Keratinocyte (primary cell): ENCODE measurements around the gene CDKAL1. TPM values are rescaled to one million over a fixed set of nuclear protein-coding genes. Genes with fewer than 3 reads are reported as not detected.

Experiments
- DNase-seq: peaks from one replicate; pipeline ENCODE4 v3.0.0-alpha.2; 2011; ENCODE audit warnings: low read depth, missing footprints, low spot score
- FAIRE-seq: peaks from 2 replicates; lab custom pipeline; 2011; peaks lifted over from hg19 to GRCh38; lab: Jason Lieb, UNC
- H2AFZ ChIP-seq: 2 replicates; pipeline ENCODE4 v1.6.0; 2012; ENCODE audit warnings: low read length, control low read depth, inconsistent platforms; ENCODE audit not compliant: control insufficient read depth
- H3K27ac ChIP-seq: 2 replicates; pipeline ENCODE4 v1.5.1; 2011; ENCODE audit warnings: low read length; ENCODE audit not compliant: control insufficient read depth, insufficient read depth
- H3K27me3 ChIP-seq: 3 replicates; pipeline ENCODE4 v1.6.0; 2011; ENCODE audit warnings: low read length; ENCODE audit not compliant: control insufficient read depth, insufficient read depth; ENCODE audit errors: extremely low read depth
- H3K36me3 ChIP-seq, 2 experiments: 2 replicates in 1 of 2; 3 replicates in 1 of 2; pipeline ENCODE4 v1.5.1; 2011; ENCODE audit warnings: low read length in 2 of 2, mild to moderate bottlenecking in 1 of 2; ENCODE audit not compliant: control insufficient read depth in 2 of 2, insufficient read depth in 2 of 2; ENCODE audit errors: extremely low read depth in 1 of 2
- H3K4me1 ChIP-seq: 3 replicates; pipeline ENCODE4 v1.5.1; 2011; ENCODE audit warnings: low read length; ENCODE audit not compliant: control insufficient read depth, insufficient read depth; ENCODE audit errors: extremely low read depth
- H3K4me2 ChIP-seq: 3 replicates; pipeline ENCODE4 v1.6.0; 2011; ENCODE audit warnings: low read depth, low read length; ENCODE audit not compliant: control insufficient read depth, insufficient read depth; ENCODE audit errors: extremely low read depth
- H3K4me3 ChIP-seq, 3 experiments: fragments of 200-600 bp in 1 of 3; sonication (generic) in 1 of 3; 2 replicates in 2 of 3; 3 replicates in 1 of 3; pipeline ENCODE4 v1.5.1; 2011 to 2016; ENCODE audit warnings: low read length in 3 of 3, mild to moderate bottlenecking in 3 of 3, control low read depth in 2 of 3, inconsistent platforms in 1 of 3, low read depth in 1 of 3, mixed read lengths in 1 of 3, mixed run types in 1 of 3, moderate library complexity in 1 of 3; ENCODE audit not compliant: control insufficient read depth in 2 of 3, insufficient read depth in 2 of 3; ENCODE audit errors: extremely low read depth in 1 of 3
- H3K79me2 ChIP-seq: 2 replicates; pipeline ENCODE4 v1.6.0; 2012; ENCODE audit warnings: low read length; ENCODE audit not compliant: control insufficient read depth, insufficient read depth
- H3K9ac ChIP-seq: 3 replicates; pipeline ENCODE4 v1.6.0; 2011; ENCODE audit warnings: low read length; ENCODE audit not compliant: control insufficient read depth, insufficient read depth; ENCODE audit errors: extremely low read depth
- H3K9me1 ChIP-seq: 3 replicates; pipeline ENCODE4 v1.6.0; 2011; ENCODE audit warnings: low read length; ENCODE audit not compliant: control insufficient read depth, insufficient read depth; ENCODE audit errors: extremely low read depth
- H3K9me3 ChIP-seq: 2 replicates; pipeline ENCODE4 v1.5.1; 2012; ENCODE audit warnings: low read depth, low read length; ENCODE audit not compliant: control insufficient read depth
- H4K20me1 ChIP-seq: 3 replicates; pipeline ENCODE4 v1.6.0; 2011; ENCODE audit warnings: low read length; ENCODE audit not compliant: control insufficient read depth, insufficient read depth; ENCODE audit errors: extremely low read depth
- CTCF ChIP-seq, 3 experiments: IDR thresholded peaks in 1 of 3; conservative IDR thresholded peaks in 1 of 3; optimal IDR thresholded peaks in 1 of 3; 2 replicates in 2 of 3; 3 replicates in 1 of 3; pipeline versions ENCODE3 to v1.5.1; 2011; ENCODE audit warnings: low read length in 3 of 3, mild to moderate bottlenecking in 3 of 3, moderate library complexity in 2 of 3, control low read depth in 1 of 3, inconsistent platforms in 1 of 3; ENCODE audit not compliant: insufficient read depth in 2 of 3; ENCODE audit errors: extremely low read depth in 1 of 3
- EZH2 ChIP-seq: IDR thresholded peaks from one replicate; pipeline ENCODE4 v1.6.1; 2012; ENCODE audit warnings: inconsistent platforms, mild to moderate bottlenecking, low read length, moderate library complexity
- dilution Hi-C: fragments of 300-500 bp; cut with MboI; formaldehyde crosslinking; loops from one replicate; pipeline ENCODE4 v1.7.0; 2020; ENCODE audit warnings: low sequenced_read_pairs; ENCODE audit not compliant: extremely low pct_ligation_motif_present
- polyA plus RNA-seq, 5 experiments: library from polyadenylated mRNA; depleted of rRNA in 3 of 5; stranded (reverse) in 3 of 5; stranded (forward) in 1 of 5; unstranded in 1 of 5; fragments of >200 nt; gene quantifications; 1 replicate in 1 of 5; 2 replicates in 3 of 5; 3 replicates in 1 of 5; pipeline versions ENCODE4 v1.2.1 to v1.2.3, GENCODE V29; 2011 to 2012; ENCODE audit warnings: missing spikeins in 2 of 5, low read depth in 1 of 5, low replicate concordance in 1 of 5

The CDKAL1 gene
- polyA plus RNA-seq, 1 donor (not counting 4 experiments of a cell fraction or from before 2014, with no cell fraction given): 5.6 TPM

GRCh38 chr6:20681243-20681684 lies 147.0 kb downstream of the CDKAL1 start:
- TF ChIP-seq EZH2 (no peak), CTCF (optimal IDR thresholded peaks at IDR 0.05 in 1 of 3, IDR thresholded peaks at IDR 0.05 in 1 of 3, conservative IDR thresholded peaks at IDR 0.05 in 1 of 3; ENCODE audit: extremely low read depth in 1 of 3, insufficient read depth in 2 of 3, low read length in 3 of 3) (no peak)
- Histone ChIP-seq H3K4me1 (peaks cover 2% of the 10 kb centered on the region), H3K79me2 (no peaks in the 10 kb centered on the region), H3K9ac (no peak overlapping the region), H3K4me3 (no peak overlapping the region), H3K27me3 (no peaks in the 10 kb centered on the region), H3K9me3 (no peaks in the 10 kb centered on the region), H3K9me1 (no peaks in the 10 kb centered on the region), H2AFZ (no peak overlapping the region), H3K4me2 (no peak overlapping the region), H4K20me1 (no peaks in the 10 kb centered on the region), H3K36me3 (no peaks in the 10 kb centered on the region), H3K27ac (no peak overlapping the region)
- DNase-seq (no peak), FAIRE-seq (no peak)
- dilution Hi-C loops: no loop called here

- no peak for TF ChIP-seq CTCF (optimal IDR thresholded peaks at IDR 0.05 in 1 of 3, IDR thresholded peaks at IDR 0.05 in 1 of 3, conservative IDR thresholded peaks at IDR 0.05 in 1 of 3; ENCODE audit: extremely low read depth in 1 of 3, insufficient read depth in 2 of 3, low read length in 3 of 3)
- no peak for TF ChIP-seq EZH2
- Histone ChIP-seq H3K27ac (no peak overlapping the region), H3K79me2 (no peaks in the 10 kb centered on the region), H3K9ac (no peak overlapping the region), H3K9me1 (no peaks in the 10 kb centered on the region), H3K36me3 (no peaks in the 10 kb centered on the region), H4K20me1 (no peaks in the 10 kb centered on the region), H3K9me3 (no peaks in the 10 kb centered on the region), H2AFZ (no peak overlapping the region), H3K4me2 (no peak overlapping the region), H3K27me3 (no peaks in the 10 kb centered on the region), H3K4me3 (no peak overlapping the region), H3K4me1 (peaks cover 7% of the 10 kb centered on the region)
- FAIRE-seq (no peak), DNase-seq (no peak)
- dilution Hi-C loops: no loop called here
These were observed 150.2 kb downstream of the CDKAL1 start for GRCh38 chr6:20684474-20684873.
